HG03025 (cell line): ENCODE data around the gene USP44.

Source experiments
- ATAC-seq: cut with Tn5 transposase; IDR thresholded peaks from one replicate; pipeline ENCODE4 v1.9.1; 2021; ENCODE audit warnings: mild to moderate bottlenecking, moderate library complexity; ENCODE audit not compliant: unreplicated experiment, low FRiP score

USP44 gene

GRCh38 chr12:95470300-95470699, 81.0 kb downstream of the USP44 start:
- no peak for ATAC-seq
